Hematopoietic multipotent progenitor cell treated with erythropoietin and hydrocortisone succinate and interleukin-3 and kit ligand, for 17 days (in vitro differentiated cells): ENCODE data around the gene NEK2.
"Not testable (repeated sequence)": the region's sequence is repeated elsewhere in the genome, so short reads cannot be mapped to it uniquely, and the experiment has no call there.

Experiments used
- DNase-seq: peaks from one replicate; pipeline ENCODE4 v3.0.0-alpha.2; 2015; ENCODE audit warnings: low spot score

Gene NEK2

DNA sequence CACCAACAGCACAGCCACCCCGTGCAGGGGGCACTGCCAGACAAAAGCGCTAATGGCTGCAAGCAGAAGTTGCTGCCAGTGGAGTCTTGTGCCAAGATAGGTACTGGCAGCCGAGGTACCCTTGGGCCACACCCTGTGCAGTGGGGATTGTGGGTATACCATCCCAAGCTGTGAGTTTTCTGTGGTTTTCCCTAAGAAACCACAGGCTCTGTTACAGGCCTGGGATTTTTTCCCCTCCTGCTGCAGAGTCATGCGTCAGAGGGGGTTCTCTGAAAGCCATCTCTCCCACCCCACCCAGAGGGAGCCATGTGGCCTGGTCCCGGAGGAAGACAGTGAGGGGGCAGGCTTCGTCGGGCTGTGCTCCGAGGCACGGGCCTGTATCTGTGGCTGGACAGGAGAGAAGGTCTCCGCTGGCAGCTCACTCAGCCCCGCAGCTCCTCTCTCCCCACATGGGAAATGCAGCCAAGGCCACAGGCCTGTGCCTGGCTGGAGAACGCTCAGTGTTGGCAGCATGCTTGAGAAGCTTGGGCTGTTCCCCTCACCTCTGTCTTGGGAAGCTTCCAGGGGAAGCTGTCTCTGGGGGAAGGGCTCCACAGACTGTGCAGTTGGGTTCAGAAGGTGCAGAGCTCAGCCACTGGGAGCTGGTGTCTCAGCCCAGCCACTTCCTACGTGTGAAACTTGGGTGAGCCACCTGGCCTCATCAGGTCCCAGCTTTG lies 42.5 kb downstream of the NEK2 start:
- no peak for DNase-seq

DNA sequence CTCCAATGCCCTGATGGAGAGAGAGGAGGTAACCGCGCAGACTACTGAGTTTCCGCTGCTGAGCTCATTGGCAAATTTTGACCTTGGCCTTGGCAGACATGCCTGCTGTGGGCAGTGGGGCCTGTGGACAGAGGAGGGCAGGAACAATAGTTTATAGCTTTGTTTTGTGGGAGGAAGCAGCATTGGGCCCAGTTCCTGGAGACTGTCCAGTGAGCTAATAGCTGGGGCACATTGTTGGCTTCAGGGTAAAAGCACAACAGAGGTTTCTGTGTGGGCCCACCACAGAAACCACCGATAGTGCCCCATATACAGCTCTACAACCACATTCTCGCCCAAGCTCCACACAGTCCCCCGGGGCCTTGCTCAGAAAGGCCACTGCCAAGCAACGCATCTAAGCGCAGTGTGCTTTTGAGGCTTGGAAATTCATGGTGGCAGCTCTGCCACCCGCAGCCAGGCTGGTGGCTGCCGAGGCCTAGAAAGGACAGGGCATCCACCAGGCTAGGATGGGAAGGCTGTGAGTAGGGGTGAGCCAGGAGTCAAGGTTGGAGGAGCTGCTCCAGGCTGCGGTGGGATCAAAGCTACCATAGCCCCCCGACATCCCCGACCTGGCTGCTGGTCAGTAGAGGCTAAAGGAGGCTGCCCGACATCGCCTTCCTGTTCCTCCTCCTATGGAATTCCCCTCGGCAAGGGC lies 43.2 kb downstream of the NEK2 start:
- no peak for DNase-seq

DNA sequence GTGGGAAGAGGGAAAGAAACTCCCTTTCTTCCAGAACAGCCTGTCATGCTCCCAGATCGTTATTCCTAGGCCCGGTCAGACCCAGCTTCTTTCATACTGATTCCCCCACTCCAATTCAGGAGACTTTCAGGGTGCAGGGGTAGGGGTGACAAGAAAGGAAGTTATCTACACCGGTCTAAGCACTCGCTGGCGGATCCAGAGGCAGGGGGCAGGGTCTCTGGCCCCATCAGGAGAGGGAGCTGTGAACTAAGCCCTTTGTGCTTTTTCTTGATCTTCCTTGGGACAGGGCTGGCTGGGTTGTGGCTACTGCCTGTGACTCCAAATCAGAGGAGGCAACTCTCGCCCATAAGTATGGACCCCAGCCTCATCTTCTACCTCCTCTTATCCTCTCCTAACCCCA lies 44.3 kb downstream of the NEK2 start:
- DNase-seq = no peak

DNA sequence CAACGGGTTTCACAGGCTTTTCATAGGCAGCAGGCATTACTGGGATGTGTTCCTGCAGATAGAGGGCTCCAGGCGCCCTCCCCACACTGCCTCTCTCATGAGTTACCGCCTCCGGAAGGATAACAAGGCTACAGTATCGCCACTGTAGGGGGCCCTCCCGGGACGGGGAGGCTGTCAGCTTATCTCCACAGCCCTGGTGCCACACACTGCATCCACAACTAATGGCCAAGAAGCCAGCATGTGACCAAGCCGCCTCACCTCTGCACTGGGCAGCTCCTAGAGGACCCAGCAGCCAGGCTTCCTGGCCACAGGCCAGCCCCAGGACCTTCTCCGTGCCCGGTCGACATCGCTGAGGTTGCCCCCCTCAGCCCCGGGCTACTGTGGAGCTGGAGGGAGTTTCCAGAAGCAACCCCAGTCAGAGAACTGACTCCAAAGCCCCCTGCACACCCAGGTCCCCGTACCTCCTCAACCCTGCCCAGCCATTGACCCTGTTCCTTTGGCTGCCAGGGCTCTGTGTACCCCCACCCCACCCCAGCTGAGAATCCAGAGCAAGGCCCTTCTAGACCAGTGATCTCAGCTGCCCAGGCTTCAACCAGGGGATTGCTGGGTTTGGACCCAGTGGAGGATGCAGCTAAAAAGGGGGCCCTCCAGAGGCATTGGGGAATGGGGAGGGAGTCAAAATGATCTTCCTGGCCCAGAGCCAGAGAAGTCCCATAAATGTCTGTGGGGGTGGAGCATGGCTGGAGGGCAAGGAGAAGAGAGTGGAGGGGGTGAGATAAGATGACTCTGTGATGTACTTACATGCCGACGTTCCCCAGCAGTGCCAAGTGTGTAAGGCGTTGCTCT lies 45.0 kb downstream of the NEK2 start:
- DNase-seq = peak; percentile 84

DNA sequence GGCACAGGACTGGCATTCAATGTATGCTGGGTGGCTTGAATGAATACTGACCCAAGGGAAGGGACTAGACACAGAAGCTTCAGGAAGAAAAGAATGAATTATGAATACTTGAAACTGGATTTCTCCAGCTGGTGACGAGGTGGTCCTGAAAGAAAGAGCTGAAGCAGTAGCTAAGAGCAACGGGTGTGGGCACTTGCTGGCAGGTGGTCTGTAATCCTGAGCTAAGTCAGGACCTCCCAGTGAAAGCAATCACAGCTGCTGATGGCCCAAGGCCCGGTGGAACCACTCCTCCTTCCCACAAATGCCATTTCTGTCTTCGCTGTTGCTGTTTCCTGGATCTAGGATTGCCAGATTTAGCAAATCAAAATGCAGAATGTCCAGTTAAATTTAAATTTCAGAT lies 47.0 kb downstream of the NEK2 start:
- DNase-seq = no peak

DNA sequence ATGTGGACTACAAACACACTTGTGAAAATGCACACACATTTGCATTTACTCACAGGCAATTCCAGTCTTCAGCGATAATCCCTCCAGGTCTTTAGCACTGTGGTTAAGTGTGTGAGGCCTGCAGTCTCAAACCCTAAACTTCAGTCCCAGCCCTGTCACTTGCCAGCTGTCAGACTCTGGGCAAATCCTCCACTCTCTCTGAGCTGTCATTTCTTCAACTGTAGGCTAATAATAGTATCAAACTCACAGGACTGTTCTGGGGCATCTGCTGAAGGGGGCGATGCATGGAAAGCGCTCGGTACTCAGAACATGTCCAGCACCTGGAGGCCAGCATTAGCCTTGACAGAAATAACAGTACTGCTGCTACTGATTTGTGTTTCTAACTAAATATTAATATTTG lies 48.2 kb downstream of the NEK2 start:
- no peak for DNase-seq

DNA sequence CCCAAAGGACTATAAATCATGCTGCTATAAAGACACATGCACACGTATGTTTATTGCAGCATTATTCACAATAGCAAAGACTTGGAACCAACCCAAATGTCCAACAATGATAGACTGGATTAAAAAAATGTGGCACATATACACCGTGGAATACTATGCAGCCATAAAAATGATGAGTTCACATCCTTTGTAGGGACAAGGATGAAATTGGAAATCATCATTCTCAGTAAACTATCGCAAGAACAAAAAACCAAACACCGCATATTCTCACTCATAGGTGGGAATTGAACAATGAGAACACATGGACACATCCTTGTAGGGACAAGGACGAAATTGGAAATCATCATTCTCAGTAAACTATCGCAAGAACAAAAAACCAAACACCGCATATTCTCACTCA lies 49.6 kb downstream of the NEK2 start:
- DNase-seq = not testable (repeated sequence)

DNA sequence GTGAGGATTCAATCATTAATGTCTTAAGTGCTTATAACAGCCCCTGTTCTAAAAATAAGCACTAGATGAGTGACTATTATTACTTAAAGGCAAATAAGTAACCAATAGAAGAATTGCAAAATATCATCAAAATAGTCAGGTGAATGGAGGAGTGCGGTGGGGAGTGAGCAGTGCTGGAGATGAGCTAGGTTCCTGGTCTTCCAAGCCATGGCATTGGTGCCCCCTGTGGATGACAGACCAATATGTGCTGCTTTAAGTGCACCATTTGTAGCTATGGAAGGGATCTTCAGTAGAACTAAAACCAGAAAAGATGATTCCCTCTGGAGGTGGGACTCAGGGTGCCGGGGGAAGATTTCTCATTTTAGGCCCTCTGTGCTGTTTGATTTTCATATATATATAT lies 50.4 kb downstream of the NEK2 start:
- DNase-seq = peak; percentile 84

DNA sequence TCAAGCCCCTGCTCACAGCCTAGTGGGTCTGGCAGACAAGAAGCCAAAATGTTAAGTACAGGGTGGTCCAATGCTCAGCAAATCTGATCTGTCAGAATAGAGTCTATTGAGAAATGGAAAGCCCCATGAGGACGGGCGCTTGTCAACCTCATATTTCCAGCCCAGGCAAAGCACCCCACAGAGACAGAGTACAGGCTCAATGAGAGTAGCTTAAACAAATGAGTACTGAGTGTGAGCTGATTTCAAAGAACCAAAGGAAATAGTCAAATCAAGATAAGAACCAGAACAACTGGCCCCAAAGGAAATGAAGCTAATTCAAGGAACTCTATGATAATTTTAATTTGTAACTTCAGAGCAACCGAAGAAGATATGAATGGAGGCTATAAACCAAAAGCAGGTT lies 51.9 kb downstream of the NEK2 start:
- no peak for DNase-seq

DNA sequence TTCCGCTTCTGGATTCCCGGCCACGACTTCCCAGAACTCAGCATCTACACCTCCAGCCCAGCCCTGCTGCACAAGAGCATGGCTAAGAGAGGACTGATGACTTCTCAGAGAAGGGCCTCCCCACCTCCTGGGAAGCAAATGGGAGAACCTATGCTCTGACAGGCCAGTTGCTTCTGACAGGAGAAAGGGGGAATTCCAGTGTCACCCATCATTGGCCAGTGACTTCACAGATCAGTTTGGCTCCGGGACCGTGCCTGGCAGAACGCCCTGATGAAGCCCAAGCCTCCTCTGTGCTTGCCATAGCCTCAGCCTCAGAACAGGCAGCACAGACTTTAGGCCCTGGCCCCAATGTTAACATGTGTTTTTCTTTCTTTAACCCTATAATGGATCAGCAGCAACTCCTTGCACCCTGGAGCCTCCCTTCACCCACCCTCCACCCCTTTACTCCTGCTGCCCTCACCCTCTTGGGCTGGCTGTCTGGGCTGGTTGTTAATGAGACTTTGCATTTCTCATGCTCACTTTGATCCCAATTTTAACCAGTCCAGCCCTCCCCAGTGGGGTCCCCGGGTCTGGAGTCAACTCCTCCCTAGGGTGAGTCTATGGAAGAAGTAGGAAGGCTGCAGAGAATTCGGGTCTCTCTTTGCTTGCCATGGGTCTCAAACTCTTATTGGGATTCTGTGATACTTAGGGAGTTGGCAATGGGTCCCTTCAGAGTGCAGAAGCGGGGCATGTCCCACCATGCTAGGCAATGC lies 53.8 kb downstream of the NEK2 start:
- DNase-seq = no peak

DNA sequence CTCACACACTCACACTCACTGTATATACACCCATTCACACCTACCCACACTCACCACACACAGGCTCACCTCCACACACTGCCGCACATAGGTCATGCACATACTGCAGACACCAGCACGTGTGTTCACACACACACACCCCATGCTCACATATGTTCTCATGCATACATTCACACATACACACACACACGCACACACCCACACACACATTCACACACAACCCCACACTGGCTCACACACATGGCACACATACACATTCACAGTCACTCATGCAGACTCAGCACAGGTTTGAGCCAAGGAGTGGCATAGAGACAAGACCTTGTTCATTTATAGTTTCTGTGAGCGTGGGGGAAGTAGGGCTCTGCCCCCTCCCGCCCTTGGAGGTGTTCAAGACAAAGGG lies 55.3 kb downstream of the NEK2 start:
- DNase-seq = no peak

DNA sequence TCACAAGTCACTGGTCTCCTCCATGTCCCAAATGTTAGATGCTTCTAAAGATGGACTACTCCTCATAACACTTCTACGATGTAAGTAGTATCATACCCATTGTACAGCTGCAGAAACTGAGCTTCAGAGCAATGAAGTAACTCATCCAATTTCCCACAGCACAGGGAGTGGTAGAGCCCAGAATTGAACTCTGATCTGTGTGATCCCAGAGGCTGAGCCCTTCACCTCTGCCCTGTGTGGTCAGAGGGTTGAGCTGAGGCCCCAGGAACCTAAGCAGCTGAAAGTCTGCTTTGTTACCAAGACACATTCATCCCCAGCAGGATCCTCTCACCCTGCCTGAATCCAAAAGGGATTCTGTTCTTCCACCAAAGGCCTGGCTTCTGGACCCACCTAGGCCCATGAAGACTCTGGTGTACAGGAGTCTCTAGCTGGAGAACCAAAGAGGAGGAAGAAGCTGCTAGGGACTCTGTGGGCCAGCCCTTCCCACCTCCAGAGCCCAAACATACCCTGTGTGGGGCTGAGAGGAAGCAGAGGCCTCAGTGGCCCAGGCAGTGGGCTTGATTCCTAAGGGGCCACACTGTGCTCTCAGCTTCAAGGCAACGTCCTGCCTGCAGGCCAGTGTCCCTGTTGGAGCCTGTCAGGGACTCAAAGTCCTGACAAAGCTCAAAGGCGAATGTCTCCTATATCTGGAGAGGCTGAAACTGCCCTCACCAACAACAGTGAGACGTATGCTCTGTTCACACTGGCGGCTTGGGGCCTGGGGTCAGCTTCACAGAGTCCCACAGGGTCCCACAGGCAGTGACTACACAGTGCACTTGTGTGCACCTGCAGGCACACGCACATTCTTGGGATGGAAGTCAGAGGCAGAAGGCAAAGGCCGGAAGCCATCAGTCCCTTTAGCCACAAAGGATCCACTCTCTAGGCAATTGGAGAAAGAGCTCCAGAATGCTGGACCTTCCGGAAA lies 56.1 kb downstream of the NEK2 start:
- no peak for DNase-seq

DNA sequence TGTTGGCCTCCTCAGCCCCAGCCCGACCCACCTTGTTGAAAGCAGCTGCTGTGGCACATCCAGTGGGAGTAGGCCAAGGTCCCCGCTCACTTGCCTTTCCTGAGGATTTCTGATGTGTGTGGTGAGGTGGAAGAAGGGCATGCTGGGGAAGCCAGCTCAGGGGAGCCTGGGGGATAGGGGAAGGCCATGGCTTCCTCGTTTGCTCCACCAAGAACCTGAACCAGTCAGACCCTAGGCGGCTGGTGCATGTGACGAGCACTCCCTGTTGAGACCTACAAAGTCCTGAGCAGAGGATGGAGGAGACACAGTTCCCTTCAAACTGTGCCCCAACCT lies 58.5 kb downstream of the NEK2 start:
- DNase-seq = no peak

DNA sequence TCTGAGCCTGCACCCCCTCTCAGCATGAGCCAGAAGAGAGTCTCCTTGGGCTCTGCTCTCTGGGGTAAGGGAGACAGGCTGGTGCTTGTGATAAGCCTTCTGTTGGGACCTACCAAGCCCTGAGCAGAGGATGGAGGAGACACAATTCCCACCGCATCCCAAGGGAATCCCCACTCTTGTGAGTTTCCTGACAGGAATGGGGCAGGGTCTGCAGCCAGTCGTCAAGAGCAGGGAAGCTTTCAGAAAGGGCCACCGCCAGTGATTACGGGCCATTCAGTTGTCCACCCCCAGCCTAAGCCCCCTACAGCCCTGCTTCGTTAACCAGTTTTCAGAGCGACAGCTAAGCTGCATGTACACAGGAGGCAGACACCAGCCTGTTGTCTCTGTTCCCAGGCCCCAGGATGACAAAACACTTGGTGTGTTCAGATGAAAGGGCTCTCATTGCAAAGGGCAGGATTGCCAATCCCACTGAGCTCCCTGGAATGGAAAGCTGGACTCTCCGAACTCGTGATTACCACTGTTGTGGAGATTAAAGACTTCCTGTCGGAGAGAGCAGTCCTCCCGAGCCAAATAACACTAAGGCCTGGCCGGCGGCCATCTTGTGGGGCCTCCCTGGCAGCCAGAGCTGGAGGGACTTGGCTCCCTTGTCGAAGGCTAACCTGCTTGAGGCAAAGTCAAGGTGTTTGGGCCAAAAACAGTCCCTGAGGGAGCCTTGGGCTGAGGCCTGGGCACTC lies 59.0 kb downstream of the NEK2 start:
- no peak for DNase-seq

DNA sequence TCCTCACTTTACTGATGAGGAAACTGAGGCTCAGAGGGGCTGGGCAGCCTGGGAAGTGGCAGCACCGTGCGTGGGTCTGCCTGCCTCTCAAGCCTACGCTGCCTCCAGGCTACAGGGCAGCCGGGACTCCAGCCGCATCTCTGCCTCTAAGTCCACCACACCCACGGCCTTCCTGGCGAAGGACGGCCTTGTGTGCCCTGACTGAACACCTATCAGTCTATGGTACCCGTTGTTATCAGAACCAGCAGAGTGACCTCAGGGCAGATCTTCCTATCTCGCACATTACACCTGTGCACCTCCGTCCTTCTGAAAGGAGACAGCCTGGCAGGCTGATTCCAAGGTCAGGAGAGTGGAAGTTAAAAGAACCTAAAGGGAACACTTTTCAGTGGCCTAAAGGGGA lies 60.8 kb downstream of the NEK2 start:
- DNase-seq = peak; percentile 85

DNA sequence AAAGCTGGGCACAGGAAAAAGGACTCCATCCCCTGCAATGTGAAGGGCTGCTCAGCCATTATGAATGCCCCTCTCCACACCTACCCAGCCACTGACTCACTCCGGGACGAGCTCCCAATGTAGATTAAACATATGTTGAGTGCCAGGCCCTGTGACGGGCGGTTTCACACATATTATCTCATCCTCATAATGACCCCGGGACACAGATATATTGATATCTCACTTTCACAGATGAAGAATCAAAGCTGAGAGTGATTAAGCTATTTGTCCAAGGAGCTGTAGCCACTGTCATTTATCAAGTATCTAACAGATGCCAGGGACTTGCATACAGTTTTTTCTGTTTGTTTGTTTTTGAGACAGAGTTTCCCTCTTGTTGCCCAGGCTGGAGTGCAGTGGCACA lies 61.5 kb downstream of the NEK2 start:
- peak; percentile 89 for DNase-seq

DNA sequence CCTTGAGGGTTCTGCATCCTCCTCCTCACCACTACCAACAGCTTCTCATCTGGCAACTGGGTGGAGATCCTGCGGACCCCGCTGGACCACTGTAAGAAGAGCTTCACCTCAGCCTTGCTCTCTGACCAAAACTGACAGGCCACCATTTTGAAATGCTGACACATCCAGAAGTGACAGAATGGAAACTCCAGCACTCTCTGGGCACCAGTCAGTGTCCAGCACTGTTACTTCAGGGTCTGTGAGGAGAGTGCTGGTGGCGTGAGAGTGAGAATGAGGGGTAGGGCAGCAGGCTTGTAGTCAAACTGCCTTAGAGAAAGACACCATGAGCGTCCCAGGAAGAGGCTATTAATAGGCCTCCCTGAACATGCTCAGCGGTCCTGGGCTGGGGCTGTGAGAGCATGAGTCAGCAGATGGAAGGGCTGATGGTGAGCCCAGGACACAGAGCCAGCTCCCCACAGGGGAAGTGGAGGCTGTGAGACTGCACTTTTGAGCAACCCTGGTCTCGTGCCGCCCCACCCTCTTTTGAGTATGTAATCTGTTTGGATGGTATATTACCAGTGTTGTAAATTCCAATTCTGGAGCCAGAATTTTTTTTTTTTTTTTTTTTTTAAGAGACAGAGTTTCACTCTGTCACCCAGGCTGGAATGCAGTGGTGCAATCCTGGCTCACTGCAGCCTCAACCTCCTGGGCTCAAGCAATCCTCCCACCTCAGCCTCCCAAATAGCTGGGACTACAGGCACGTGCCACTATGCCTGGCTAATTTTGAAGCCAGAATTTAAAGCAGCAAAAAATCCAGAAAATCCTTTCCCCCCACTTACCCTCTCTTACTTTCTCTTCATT lies 62.1 kb downstream of the NEK2 start:
- DNase-seq = peak; percentile 96

DNA sequence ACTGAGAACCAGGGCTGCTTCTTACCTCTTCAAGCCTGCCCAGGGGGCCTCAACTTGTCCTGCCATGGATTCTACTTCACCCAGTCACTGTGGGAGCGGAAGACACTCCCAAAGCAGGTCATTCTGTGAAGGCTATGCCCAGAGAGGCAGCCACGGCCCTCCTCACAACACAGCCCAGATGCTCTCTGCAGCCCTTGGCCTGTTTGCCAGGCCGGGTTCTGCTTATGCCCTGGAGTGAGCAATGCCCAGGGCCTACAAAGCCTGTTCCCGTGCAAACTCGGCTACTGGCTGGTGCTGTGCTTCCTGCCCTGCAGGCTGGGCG lies 62.7 kb downstream of the NEK2 start:
- DNase-seq = no peak
